Measurements from ENCODE around the gene AP1B1. TPM values are rescaled to one million over a fixed set of nuclear protein-coding genes. Genes with fewer than 3 reads are reported as not detected.

Gene AP1B1
- total RNA-seq, 1 experiment from 2014 or later: 69.5 TPM

GRCh38 chr22:29391546-29391945 is 3.2 kb upstream of the AP1B1 start:
- peaks cover 18% of the 10 kb centered on the region for H3K4me1 Mint-ChIP-seq (ENCODE audit: insufficient read depth, unreplicated experiment)
- ChIA-PET CTCF (no interaction called here), POLR2A (interaction anchor here (0.7 to 2.1 kb wide), 2 partner anchors 162 to 1200 kb away, joined by 3 to 7 read pairs; partner anchors contain the start of gene THOC5)
- no peaks in the 10 kb centered on the region for H3K27me3 Mint-ChIP-seq (ENCODE audit: insufficient read depth, unreplicated experiment)
- intact Hi-C loops (cut with micrococcal nuclease): no loop called here
- BruUV-seq (replicated peaks): no TSS peak
- H3K4me3 Mint-ChIP-seq (ENCODE audit: unreplicated experiment): no peak overlapping the region
- no peaks in the 10 kb centered on the region for H3K9me3 Mint-ChIP-seq (ENCODE audit: unreplicated experiment)
- H3K36me3 Mint-ChIP-seq (ENCODE audit: insufficient read depth, unreplicated experiment): peaks cover 5% of the 10 kb centered on the region
- H3K27ac Mint-ChIP-seq (ENCODE audit: low read depth, unreplicated experiment): no peak overlapping the region
- TF ChIP-seq, protein P1, sequence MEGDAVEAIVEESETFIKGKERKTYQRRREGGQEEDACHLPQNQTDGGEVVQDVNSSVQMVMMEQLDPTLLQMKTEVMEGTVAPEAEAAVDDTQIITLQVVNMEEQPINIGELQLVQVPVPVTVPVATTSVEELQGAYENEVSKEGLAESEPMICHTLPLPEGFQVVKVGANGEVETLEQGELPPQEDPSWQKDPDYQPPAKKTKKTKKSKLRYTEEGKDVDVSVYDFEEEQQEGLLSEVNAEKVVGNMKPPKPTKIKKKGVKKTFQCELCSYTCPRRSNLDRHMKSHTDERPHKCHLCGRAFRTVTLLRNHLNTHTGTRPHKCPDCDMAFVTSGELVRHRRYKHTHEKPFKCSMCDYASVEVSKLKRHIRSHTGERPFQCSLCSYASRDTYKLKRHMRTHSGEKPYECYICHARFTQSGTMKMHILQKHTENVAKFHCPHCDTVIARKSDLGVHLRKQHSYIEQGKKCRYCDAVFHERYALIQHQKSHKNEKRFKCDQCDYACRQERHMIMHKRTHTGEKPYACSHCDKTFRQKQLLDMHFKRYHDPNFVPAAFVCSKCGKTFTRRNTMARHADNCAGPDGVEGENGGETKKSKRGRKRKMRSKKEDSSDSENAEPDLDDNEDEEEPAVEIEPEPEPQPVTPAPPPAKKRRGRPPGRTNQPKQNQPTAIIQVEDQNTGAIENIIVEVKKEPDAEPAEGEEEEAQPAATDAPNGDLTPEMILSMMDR (IDR thresholded peaks at IDR 0.05; ENCODE audit: unreplicated experiment): no peak
- no peak for DNase-seq (ENCODE audit: unreplicated experiment)

- peaks cover 15% of the 10 kb centered on the region for H3K36me3 Mint-ChIP-seq (ENCODE audit: insufficient read depth, unreplicated experiment)
- peaks cover 12% of the 10 kb centered on the region for H3K4me1 Mint-ChIP-seq (ENCODE audit: insufficient read depth, unreplicated experiment)
- intact Hi-C loops (cut with micrococcal nuclease): no loop called here
- H3K27me3 Mint-ChIP-seq (ENCODE audit: insufficient read depth, unreplicated experiment): no peaks in the 10 kb centered on the region
- H3K27ac Mint-ChIP-seq (ENCODE audit: low read depth, unreplicated experiment): no peak overlapping the region
- no peak for DNase-seq (ENCODE audit: unreplicated experiment)
- TF ChIP-seq, protein P1 (IDR thresholded peaks at IDR 0.05; ENCODE audit: unreplicated experiment): no peak
- no TSS peak for BruUV-seq (replicated peaks)
- ChIA-PET POLR2A (interaction anchor here (0.6 to 0.8 kb wide), 3 partner anchors 257 to 1871 kb away, joined by 3 read pairs; partner anchors contain the start of gene XBP1), CTCF (interaction anchor here (0.6 to 1.5 kb wide), 2 partner anchors 124 to 134 kb away, joined by 3 to 6 read pairs; no protein-coding TSS in a partner anchor)
- H3K4me3 Mint-ChIP-seq (ENCODE audit: unreplicated experiment): no peak overlapping the region
- H3K9me3 Mint-ChIP-seq (ENCODE audit: unreplicated experiment): no peaks in the 10 kb centered on the region
Observed at GRCh38 chr22:29390270-29390669, 1.9 kb upstream of the AP1B1 start.

GRCh38 chr22:29388759-29389090 is 355 bp upstream of the AP1B1 start:
- no peaks in the 10 kb centered on the region for H3K9me3 Mint-ChIP-seq (ENCODE audit: unreplicated experiment)
- POLR2A ChIA-PET: interaction anchor here (0.6 to 2.0 kb wide), 9 partner anchors 9 to 725 kb away, joined by 3 to 9 read pairs (median 3); partner anchors contain the start of genes GAS2L1, NF2 and THOC5
- peak overlapping the region; percentile 92 for H3K4me3 Mint-ChIP-seq (ENCODE audit: unreplicated experiment)
- TF ChIP-seq, protein P1 (IDR thresholded peaks at IDR 0.05; ENCODE audit: unreplicated experiment): no peak
- peaks cover 19% of the 10 kb centered on the region for H3K36me3 Mint-ChIP-seq (ENCODE audit: insufficient read depth, unreplicated experiment)
- DNase-seq (ENCODE audit: unreplicated experiment): no peak
- intact Hi-C loops (cut with micrococcal nuclease): loop anchor here (10.0 kb wide), 1 partner anchor 84 kb away; the partner anchor contains the start of gene GAS2L1
- peak overlapping the region; percentile 91 for H3K27ac Mint-ChIP-seq (ENCODE audit: low read depth, unreplicated experiment)
- CTCF ChIA-PET: interaction anchor here (0.6 to 0.8 kb wide), 6 partner anchors 16 to 1019 kb away, joined by 3 to 5 read pairs (median 4); no protein-coding TSS in a partner anchor
- BruUV-seq (replicated peaks): no TSS peak
- peaks cover 13% of the 10 kb centered on the region for H3K4me1 Mint-ChIP-seq (ENCODE audit: insufficient read depth, unreplicated experiment)
- H3K27me3 Mint-ChIP-seq (ENCODE audit: insufficient read depth, unreplicated experiment): no peaks in the 10 kb centered on the region

DNA sequence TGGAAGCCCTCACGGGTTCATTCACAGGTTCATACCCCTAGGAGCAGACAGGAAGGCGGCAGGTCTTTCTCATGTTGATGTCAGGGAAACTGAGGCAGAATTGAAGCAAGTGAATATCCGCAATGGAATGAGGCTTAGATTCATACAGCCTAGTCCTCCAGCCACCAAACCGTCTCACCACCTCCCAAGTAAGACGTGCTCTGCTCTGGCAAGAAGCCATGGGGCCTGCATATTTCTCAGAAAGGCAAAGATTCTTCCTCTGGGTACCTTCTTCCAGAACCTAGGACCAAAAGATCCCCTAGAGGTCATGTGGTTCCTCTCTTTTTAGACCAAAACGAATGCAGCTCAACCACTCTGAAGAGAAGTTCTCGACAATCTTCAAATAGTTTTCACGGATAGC is 1.7 kb downstream of the AP1B1 start:
- Mint-ChIP-seq H3K4me1 (ENCODE audit: insufficient read depth, unreplicated experiment) (peaks cover 13% of the 10 kb centered on the region), H3K36me3 (ENCODE audit: insufficient read depth, unreplicated experiment) (peaks cover 19% of the 10 kb centered on the region), H3K27me3 (ENCODE audit: insufficient read depth, unreplicated experiment) (no peaks in the 10 kb centered on the region), H3K9me3 (ENCODE audit: unreplicated experiment) (no peaks in the 10 kb centered on the region), H3K4me3 (ENCODE audit: unreplicated experiment) (peak overlapping the region; percentile 92), H3K27ac (ENCODE audit: low read depth, unreplicated experiment) (peak overlapping the region; percentile 91)
- ChIA-PET POLR2A (interaction anchor here (0.8 kb wide), 1 partner anchor 10 kb away, joined by 3 read pairs; no protein-coding TSS in a partner anchor), CTCF (interaction anchor here (0.6 to 0.8 kb wide), 2 partner anchors 96 to 1507 kb away, joined by 4 read pairs; no protein-coding TSS in a partner anchor)
- TF ChIP-seq, protein P1 (IDR thresholded peaks at IDR 0.05; ENCODE audit: unreplicated experiment): no peak
- DNase-seq (ENCODE audit: unreplicated experiment): no peak
- intact Hi-C loops (cut with micrococcal nuclease): loop anchor here (10.0 kb wide), 1 partner anchor 82 kb away; the partner anchor contains the start of gene GAS2L1
- BruUV-seq (replicated peaks): no TSS peak

All from MCF 10A (cell line).